OCI-LY3 (cell line): ENCODE measurements around the gene DEGS2.

ENCODE experiments used
- H2AFZ ChIP-seq: fragments of 200-600, 300-600 bp; shearing (Covaris generic); 2 replicates; pipeline ENCODE4 v1.6.0; 2014; ENCODE audit warnings: antibody characterized with exemption, low read depth, low read length
- H3K27ac ChIP-seq: fragments of 200-600, 300-600 bp; sonication (generic); 2 replicates; pipeline ENCODE4 v1.5.1; 2014; ENCODE audit warnings: mild to moderate bottlenecking, low read length, moderate library complexity, mixed read lengths
- H3K27me3 ChIP-seq: fragments of 200-600, 300-600 bp; sonication (generic); 2 replicates; pipeline ENCODE4 v1.6.1; 2014; ENCODE audit warnings: low read depth, low read length, mixed read lengths
- H3K36me3 ChIP-seq: fragments of 200-600, 300-600 bp; sonication (generic); replicated peaks from 2 replicates; pipeline ENCODE3; 2014; ENCODE audit warnings: low read depth, low read length, mixed read lengths
- H3K4me1 ChIP-seq: fragments of 300-600, 200-600 bp; sonication (generic); 2 replicates; pipeline ENCODE4 v1.6.1; 2014; ENCODE audit warnings: low read length, mixed read lengths
- H3K4me2 ChIP-seq: fragments of 200-600, 300-600 bp; sonication (generic); 2 replicates; pipeline ENCODE4 v1.6.1; 2014; ENCODE audit warnings: low read length, mixed read lengths
- H3K4me3 ChIP-seq: fragments of 300-600, 200-600 bp; sonication (generic); 2 replicates; pipeline ENCODE4 v1.5.1; 2014; ENCODE audit warnings: antibody characterized with exemption, mild to moderate bottlenecking, low read length, moderate library complexity
- H3K79me2 ChIP-seq: fragments of 300-600, 200-600 bp; shearing (Covaris generic); 2 replicates; pipeline ENCODE4 v1.6.1; 2014; ENCODE audit warnings: mild to moderate bottlenecking, low read length, mixed read lengths
- H3K9ac ChIP-seq: fragments of 300-600, 200-600 bp; shearing (Covaris generic); 2 replicates; pipeline ENCODE4 v1.6.0; 2014; ENCODE audit warnings: mild to moderate bottlenecking, low read length, moderate library complexity
- H3K9me3 ChIP-seq: fragments of 200-600, 300-600 bp; shearing (Covaris generic); 2 replicates; pipeline ENCODE4 v1.6.1; 2014; ENCODE audit warnings: low read length, mixed read lengths; ENCODE audit not compliant: insufficient read depth
- H4K20me1 ChIP-seq: fragments of 200-600, 300-600 bp; sonication (generic); 2 replicates; pipeline ENCODE4 v1.6.1; 2016; ENCODE audit warnings: low read length, mixed read lengths; ENCODE audit not compliant: insufficient read depth
- CTCF ChIP-seq: fragments of 200-600, 300-600 bp; sonication (generic); IDR thresholded peaks from 2 replicates; pipeline ENCODE4 v1.5.1; 2014; ENCODE audit warnings: antibody characterized with exemption, low read length, low read depth
- EZH2phosphoT487 ChIP-seq: fragments of 200-600 bp; shearing (Covaris generic); IDR thresholded peaks from 2 replicates; pipeline ENCODE4 v1.6.1; 2018; ENCODE audit warnings: antibody characterized with exemption, mixed run types, low read depth

The DEGS2 gene

GRCh38 chr14:100143934-100144333, 15.5 kb downstream of the DEGS2 start:
- no peak overlapping the region for H2AFZ ChIP-seq
- no peaks in the 10 kb centered on the region for H3K9me3 ChIP-seq
- H3K79me2 ChIP-seq, result no peaks in the 10 kb centered on the region
- TF ChIP-seq CTCF, result no peak
- no peak for TF ChIP-seq EZH2phosphoT487
- no peak overlapping the region for H3K9ac ChIP-seq
- H3K36me3 ChIP-seq, result no peaks in the 10 kb centered on the region
- no peak overlapping the region for H3K27ac ChIP-seq
- no peaks in the 10 kb centered on the region for H3K27me3 ChIP-seq
- no peak overlapping the region for H3K4me2 ChIP-seq
- no peaks in the 10 kb centered on the region for H4K20me1 ChIP-seq
- peaks cover 21% of the 10 kb centered on the region for H3K4me1 ChIP-seq
- no peak overlapping the region for H3K4me3 ChIP-seq

GRCh38 chr14:100143523-100143922, 15.9 kb downstream of the DEGS2 start:
- Histone ChIP-seq H3K4me3 (no peak overlapping the region), H2AFZ (no peak overlapping the region), H3K9ac (no peak overlapping the region), H3K4me1 (peaks cover 24% of the 10 kb centered on the region), H3K36me3 (no peaks in the 10 kb centered on the region), H3K4me2 (no peak overlapping the region), H4K20me1 (no peaks in the 10 kb centered on the region), H3K9me3 (no peaks in the 10 kb centered on the region), H3K27me3 (no peaks in the 10 kb centered on the region), H3K79me2 (no peaks in the 10 kb centered on the region), H3K27ac (no peak overlapping the region)
- no peak for TF ChIP-seq CTCF
- TF ChIP-seq EZH2phosphoT487, result no peak

GRCh38 chr14:100142073-100143040, 17.1 kb downstream of the DEGS2 start:
- no peak overlapping the region for H3K4me2 ChIP-seq
- H4K20me1 ChIP-seq, result no peaks in the 10 kb centered on the region
- no peak overlapping the region for H2AFZ ChIP-seq
- H3K4me1 ChIP-seq, result peaks cover 26% of the 10 kb centered on the region
- H3K9me3 ChIP-seq, result no peaks in the 10 kb centered on the region
- no peaks in the 10 kb centered on the region for H3K36me3 ChIP-seq
- H3K79me2 ChIP-seq, result no peaks in the 10 kb centered on the region
- H3K9ac ChIP-seq, result no peak overlapping the region
- TF ChIP-seq EZH2phosphoT487, result no peak
- TF ChIP-seq CTCF, result no peak
- no peak overlapping the region for H3K4me3 ChIP-seq
- no peak overlapping the region for H3K27ac ChIP-seq
- no peaks in the 10 kb centered on the region for H3K27me3 ChIP-seq

- Histone ChIP-seq H3K4me3 (no peak overlapping the region), H3K27ac (no peak overlapping the region), H3K9me3 (no peaks in the 10 kb centered on the region), H2AFZ (no peak overlapping the region), H3K27me3 (no peaks in the 10 kb centered on the region), H3K4me1 (peaks cover 22% of the 10 kb centered on the region), H3K4me2 (no peak overlapping the region), H3K36me3 (no peaks in the 10 kb centered on the region), H3K79me2 (no peaks in the 10 kb centered on the region), H3K9ac (no peak overlapping the region), H4K20me1 (no peaks in the 10 kb centered on the region)
- TF ChIP-seq EZH2phosphoT487, result no peak
- TF ChIP-seq CTCF, result no peak
Measured at GRCh38 chr14:100141098-100141497, 18.3 kb downstream of the DEGS2 start.
